HEK293 (cell line): ENCODE results near the gene PGGT1B.
A peak's percentile ranks its signal among the peaks of the same experiment; 100 is the strongest.

ENCODE experiments used
- CTCF ChIA-PET: fragments of 350-600 bp; formaldehyde crosslinking; extraction: SDS; loops from one replicate; lab custom pipeline; 2021; ENCODE audit warnings: antibody characterized with exemption; lab: Yijun Ruan, JAX
- POLR2A ChIA-PET: fragments of 300-600 bp; formaldehyde crosslinking; extraction: SDS; loops from one replicate; lab custom pipeline; 2020; ENCODE audit warnings: antibody characterized with exemption, inconsistent platforms; lab: Yijun Ruan, JAX
- H3K27ac ChIP-seq: fragments of 200-500 bp; sonication (Bioruptor generic); 2 replicates; pipeline ENCODE4 v1.5.1; 2014; ENCODE audit warnings: low read depth, low read length, control low read depth, inconsistent platforms; ENCODE audit errors: extremely low read depth
- H3K36me3 ChIP-seq, 2 experiments: fragments of 200-500 bp in 1 of 2; sonication (Bioruptor generic) in 1 of 2; 1 replicate in 1 of 2; 2 replicates in 1 of 2; pipeline ENCODE4 v1.5.1; 2014 to 2017; ENCODE audit warnings: inconsistent platforms in 2 of 2, low read length in 2 of 2; ENCODE audit not compliant: control insufficient read depth in 2 of 2, insufficient read depth in 1 of 2
- H3K4me1 ChIP-seq: fragments of 200-500 bp; sonication (Bioruptor generic); 2 replicates; pipeline ENCODE4 v1.5.1; 2014; ENCODE audit warnings: mild to moderate bottlenecking, low read length, inconsistent platforms; ENCODE audit not compliant: control insufficient read depth, insufficient read depth
- H3K4me3 ChIP-seq: 2 replicates; pipeline ENCODE4 v1.5.1; 2011; ENCODE audit warnings: low read depth, mild to moderate bottlenecking, control low read depth, low read length, moderate library complexity
- H3K9me3 ChIP-seq: fragments of 200-500 bp; sonication (Bioruptor generic); 2 replicates; pipeline ENCODE4 v1.5.1; 2014; ENCODE audit warnings: low read depth, low read length, inconsistent platforms; ENCODE audit not compliant: control insufficient read depth, insufficient read depth
- HOXA7 ChIP-seq: sonication (generic); formaldehyde crosslinking; IDR thresholded peaks from 2 replicates; pipeline ENCODE4 v1.8.1; 2022; ENCODE audit warnings: missing genetic modification reagents, borderline replicate concordance
- HOXD13 ChIP-seq: sonication (generic); formaldehyde crosslinking; IDR thresholded peaks from 2 replicates; pipeline ENCODE4 v1.8.0; 2022; ENCODE audit warnings: missing genetic modification reagents, borderline replicate concordance
- KLF10 ChIP-seq: fragments of 450-650 bp; IDR thresholded peaks from 2 replicates; pipeline ENCODE4 v1.5.1; 2018; ENCODE audit warnings: missing biosample characterization, mild to moderate bottlenecking, missing genetic modification characterization
- KLF16 ChIP-seq: fragments of 450-650 bp; formaldehyde crosslinking; IDR thresholded peaks from 2 replicates; pipeline ENCODE4 v1.5.1; 2017; ENCODE audit warnings: missing biosample characterization, missing genetic modification characterization
- REPIN1 ChIP-seq: fragments of 450-650 bp; formaldehyde crosslinking; IDR thresholded peaks from 2 replicates; pipeline ENCODE4 v1.5.1; 2017; ENCODE audit warnings: missing biosample characterization, missing genetic modification characterization, low read depth
- ZBTB1 ChIP-seq: fragments of 450-650 bp; formaldehyde crosslinking; IDR thresholded peaks from 2 replicates; pipeline ENCODE4 v1.5.1; 2016; ENCODE audit warnings: missing biosample characterization, missing genetic modification characterization
- ZFP3 ChIP-seq: fragments of 450-650 bp; formaldehyde crosslinking; IDR thresholded peaks from 2 replicates; pipeline ENCODE4 v1.5.1; 2016; ENCODE audit warnings: low read depth, missing biosample characterization, missing genetic modification characterization
- ZFP69B ChIP-seq: fragments of 450-650 bp; formaldehyde crosslinking; IDR thresholded peaks from 2 replicates; pipeline ENCODE4 v1.5.1; 2016; ENCODE audit warnings: missing biosample characterization, missing genetic modification characterization
- ZNF146 ChIP-seq: fragments of 450-650 bp; formaldehyde crosslinking; IDR thresholded peaks from 2 replicates; pipeline ENCODE4 v1.5.1; 2016; ENCODE audit warnings: missing biosample characterization, missing genetic modification characterization
- ZNF202 ChIP-seq: fragments of 450-650 bp; formaldehyde crosslinking; IDR thresholded peaks from 2 replicates; pipeline ENCODE4 v1.5.1; 2016; ENCODE audit warnings: missing biosample characterization, missing genetic modification characterization, borderline replicate concordance
- ZNF23 ChIP-seq: fragments of 450-650 bp; formaldehyde crosslinking; IDR thresholded peaks from 2 replicates; pipeline ENCODE4 v1.5.1; 2016; ENCODE audit warnings: missing biosample characterization, missing genetic modification characterization, borderline replicate concordance
- ZNF311 ChIP-seq: fragments of 450-650 bp; formaldehyde crosslinking; IDR thresholded peaks from 2 replicates; pipeline ENCODE4 v1.5.1; 2017; ENCODE audit warnings: missing biosample characterization, missing genetic modification characterization, borderline replicate concordance
- ZNF335 ChIP-seq: fragments of 450-650 bp; formaldehyde crosslinking; conservative IDR thresholded peaks from 2 replicates; pipeline ENCODE4 v1.5.1; 2016; ENCODE audit warnings: missing biosample characterization, missing genetic modification characterization
- ZNF354C ChIP-seq: fragments of 450-650 bp; formaldehyde crosslinking; IDR thresholded peaks from 2 replicates; pipeline ENCODE4 v1.5.1; 2016; ENCODE audit warnings: missing biosample characterization, missing genetic modification characterization, low read depth, borderline replicate concordance
- ZNF366 ChIP-seq: fragments of 450-650 bp; formaldehyde crosslinking; conservative IDR thresholded peaks from 2 replicates; pipeline ENCODE4 v1.5.1; 2016; ENCODE audit warnings: missing biosample characterization, missing genetic modification characterization
- ZNF473 ChIP-seq: fragments of 450-650 bp; formaldehyde crosslinking; IDR thresholded peaks from 2 replicates; pipeline ENCODE4 v1.5.1; 2017; ENCODE audit warnings: missing biosample characterization, missing genetic modification characterization
- ZNF510 ChIP-seq: fragments of 450-650 bp; formaldehyde crosslinking; IDR thresholded peaks from 2 replicates; pipeline ENCODE4 v1.5.1; 2018; ENCODE audit warnings: mild to moderate bottlenecking, missing genetic modification characterization, missing biosample characterization; ENCODE audit not compliant: insufficient replicate concordance
- ZNF530 ChIP-seq: fragments of 450-650 bp; formaldehyde crosslinking; IDR thresholded peaks from 2 replicates; pipeline ENCODE4 v1.5.1; 2016; ENCODE audit warnings: low read depth, missing biosample characterization, missing genetic modification characterization
- ZNF596 ChIP-seq: fragments of 450-650 bp; IDR thresholded peaks from 2 replicates; pipeline ENCODE4 v1.5.0; 2018; ENCODE audit warnings: missing biosample characterization, mild to moderate bottlenecking, missing genetic modification characterization, moderate library complexity
- ZNF654 ChIP-seq: fragments of 450-650 bp; formaldehyde crosslinking; IDR thresholded peaks from 2 replicates; pipeline ENCODE4 v1.5.1; 2016; ENCODE audit warnings: low read depth, missing biosample characterization, missing genetic modification characterization
- ZXDB ChIP-seq: fragments of 450-650 bp; formaldehyde crosslinking; IDR thresholded peaks from 2 replicates; pipeline ENCODE4 v1.5.1; 2016; ENCODE audit warnings: missing biosample characterization, missing genetic modification characterization
- TF ChIP-seq, protein P1 (sequence below): fragments of 450-650 bp; formaldehyde crosslinking; IDR thresholded peaks from 2 replicates; pipeline ENCODE4 v1.5.1; 2017; ENCODE audit warnings: missing biosample characterization, missing genetic modification characterization
- TF ChIP-seq, protein P2 (sequence below): fragments of 450-650 bp; formaldehyde crosslinking; IDR thresholded peaks from 2 replicates; pipeline ENCODE4 v1.5.1; 2017; ENCODE audit warnings: missing biosample characterization, missing genetic modification characterization
- TF ChIP-seq, protein P3 (sequence below): fragments of 450-650 bp; formaldehyde crosslinking; IDR thresholded peaks from 2 replicates; pipeline ENCODE4 v1.5.1; 2016; ENCODE audit warnings: missing biosample characterization, missing genetic modification characterization

Gene PGGT1B

GRCh38 chr5:115262321-115263077, at the start of gene PGGT1B (continued):
- TF ChIP-seq ZNF530 (no peak), ZFP3 (tag by site-specific recombination) (no peak), HOXA7 (CRISPR knock-in tag) (no peak), ZXDB (peak; percentile 87), ZNF596 (tag by site-specific recombination) (no peak), ZNF23 (tag by site-specific recombination) (no peak), ZNF473 (tag by site-specific recombination) (no peak), REPIN1 (tag by site-specific recombination) (no peak; the same call in 1 of the 2 replicates), ZNF366 (tag by site-specific recombination) (peak; percentile 77), ZNF354C (tag by site-specific recombination) (no peak), KLF16 (tag by site-specific recombination) (no peak), ZNF510 (tag by site-specific recombination) (no peak), ZBTB1 (no peak), ZNF146 (tag by site-specific recombination) (0 out of 2 replicates have a peak, but pooled peaks have one; percentile 32), ZNF335 (tag by site-specific recombination) (peak; percentile 95), KLF10 (no peak), ZNF202 (tag by site-specific recombination) (no peak), HOXD13 (CRISPR knock-in tag) (0 out of 2 replicates have a peak, but pooled peaks have one; percentile 61), ZFP69B (0 out of 2 replicates have a peak, but pooled peaks have one; percentile 18)
- TF ChIP-seq, protein P1, sequence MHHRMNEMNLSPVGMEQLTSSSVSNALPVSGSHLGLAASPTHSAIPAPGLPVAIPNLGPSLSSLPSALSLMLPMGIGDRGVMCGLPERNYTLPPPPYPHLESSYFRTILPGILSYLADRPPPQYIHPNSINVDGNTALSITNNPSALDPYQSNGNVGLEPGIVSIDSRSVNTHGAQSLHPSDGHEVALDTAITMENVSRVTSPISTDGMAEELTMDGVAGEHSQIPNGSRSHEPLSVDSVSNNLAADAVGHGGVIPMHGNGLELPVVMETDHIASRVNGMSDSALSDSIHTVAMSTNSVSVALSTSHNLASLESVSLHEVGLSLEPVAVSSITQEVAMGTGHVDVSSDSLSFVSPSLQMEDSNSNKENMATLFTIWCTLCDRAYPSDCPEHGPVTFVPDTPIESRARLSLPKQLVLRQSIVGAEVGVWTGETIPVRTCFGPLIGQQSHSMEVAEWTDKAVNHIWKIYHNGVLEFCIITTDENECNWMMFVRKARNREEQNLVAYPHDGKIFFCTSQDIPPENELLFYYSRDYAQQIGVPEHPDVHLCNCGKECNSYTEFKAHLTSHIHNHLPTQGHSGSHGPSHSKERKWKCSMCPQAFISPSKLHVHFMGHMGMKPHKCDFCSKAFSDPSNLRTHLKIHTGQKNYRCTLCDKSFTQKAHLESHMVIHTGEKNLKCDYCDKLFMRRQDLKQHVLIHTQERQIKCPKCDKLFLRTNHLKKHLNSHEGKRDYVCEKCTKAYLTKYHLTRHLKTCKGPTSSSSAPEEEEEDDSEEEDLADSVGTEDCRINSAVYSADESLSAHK, result peak; percentile 86
- TF ChIP-seq, protein P2, sequence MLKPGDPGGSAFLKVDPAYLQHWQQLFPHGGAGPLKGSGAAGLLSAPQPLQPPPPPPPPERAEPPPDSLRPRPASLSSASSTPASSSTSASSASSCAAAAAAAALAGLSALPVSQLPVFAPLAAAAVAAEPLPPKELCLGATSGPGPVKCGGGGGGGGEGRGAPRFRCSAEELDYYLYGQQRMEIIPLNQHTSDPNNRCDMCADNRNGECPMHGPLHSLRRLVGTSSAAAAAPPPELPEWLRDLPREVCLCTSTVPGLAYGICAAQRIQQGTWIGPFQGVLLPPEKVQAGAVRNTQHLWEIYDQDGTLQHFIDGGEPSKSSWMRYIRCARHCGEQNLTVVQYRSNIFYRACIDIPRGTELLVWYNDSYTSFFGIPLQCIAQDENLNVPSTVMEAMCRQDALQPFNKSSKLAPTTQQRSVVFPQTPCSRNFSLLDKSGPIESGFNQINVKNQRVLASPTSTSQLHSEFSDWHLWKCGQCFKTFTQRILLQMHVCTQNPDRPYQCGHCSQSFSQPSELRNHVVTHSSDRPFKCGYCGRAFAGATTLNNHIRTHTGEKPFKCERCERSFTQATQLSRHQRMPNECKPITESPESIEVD (tag by site-specific recombination), result 0 out of 2 replicates have a peak, but pooled peaks have one; percentile 13
- TF ChIP-seq, all 188 proteins: peak for 60

GRCh38 chr5:115309751-115310370, 47.2 kb upstream of the PGGT1B start:
- H3K27ac ChIP-seq, result no peak overlapping the region

More at GRCh38 chr5:115309751-115310370, 47.2 kb upstream of the PGGT1B start:
- Histone ChIP-seq H3K9me3 (no peaks in the 10 kb centered on the region), H3K4me3 (no peak overlapping the region), H3K36me3 (no peaks in the 10 kb centered on the region), H3K4me1 (no peaks in the 10 kb centered on the region)
- ChIA-PET CTCF (interaction anchor here (0.6 to 10.6 kb wide), 34 partner anchors 9 to 760 kb away, joined by 3 to 151 read pairs (median 3); partner anchors contain the start of genes CCDC112, PGGT1B and TICAM2), POLR2A (interaction anchor here (1.9 kb wide), 1 partner anchor 235 kb away, joined by 5 read pairs; the partner anchor contains the start of gene FEM1C)
- TF ChIP-seq ZNF654 (tag by site-specific recombination), result peak; percentile 55
- TF ChIP-seq, protein P3, sequence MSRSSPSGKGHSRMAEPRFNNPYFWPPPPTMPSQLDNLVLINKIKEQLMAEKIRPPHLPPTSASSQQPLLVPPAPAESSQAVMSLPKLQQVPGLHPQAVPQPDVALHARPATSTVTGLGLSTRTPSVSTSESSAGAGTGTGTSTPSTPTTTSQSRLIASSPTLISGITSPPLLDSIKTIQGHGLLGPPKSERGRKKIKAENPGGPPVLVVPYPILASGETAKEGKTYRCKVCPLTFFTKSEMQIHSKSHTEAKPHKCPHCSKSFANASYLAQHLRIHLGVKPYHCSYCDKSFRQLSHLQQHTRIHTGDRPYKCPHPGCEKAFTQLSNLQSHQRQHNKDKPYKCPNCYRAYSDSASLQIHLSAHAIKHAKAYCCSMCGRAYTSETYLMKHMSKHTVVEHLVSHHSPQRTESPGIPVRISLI, result 0 out of 2 replicates have a peak, but pooled peaks have one; percentile 42
- TF ChIP-seq ZNF311 (tag by site-specific recombination), result no peak
